ENCODE results near the gene BBS4. TPM values are rescaled to one million over a fixed set of nuclear protein-coding genes. Genes with fewer than 3 reads are reported as not detected.

Gene BBS4
- total and polyA plus RNA-seq, 9 of the 15 experiments (the other 6 are each of a cell fraction or from before 2014, with no cell fraction given), result 25.1 to 80.7 (median 38.9) TPM

GRCh38 chr15:72766025-72766424 lies 80.0 kb downstream of the BBS4 start:
- Histone ChIP-seq H3K27ac (ENCODE audit: extremely low read depth, low read depth, low read length) (no peak overlapping the region), H3K9me3 (replicated peaks; ENCODE audit: control insufficient read depth, insufficient read depth, low read depth, low read length) (no peaks in the 10 kb centered on the region), H3K4me3 (no peak overlapping the region), H3K79me2 (ENCODE audit: control insufficient read depth, insufficient read depth, low read length) (peaks cover 6% of the 10 kb centered on the region; the same call in 1 of the 3 replicates), H4K20me1 (replicated peaks; ENCODE audit: control insufficient read depth, insufficient read depth, low read length) (no peaks in the 10 kb centered on the region), H2AFZ (ENCODE audit: low read depth, low read length) (no peak overlapping the region), H3K9me1 (ENCODE audit: control insufficient read depth, insufficient read depth, low read length) (no peaks in the 10 kb centered on the region), H3K9ac (ENCODE audit: insufficient read depth in 1 of 2, low read depth in 2 of 2, low read length in 2 of 2) (no peak overlapping the region), H3K27me3 (ENCODE audit: control insufficient read depth in 2 of 2, insufficient read depth in 2 of 2, low read length in 2 of 2) (no peaks in the 10 kb centered on the region), H3K4me2 (ENCODE audit: insufficient read depth, low read length) (no peak overlapping the region), H3K4me1 (replicated peaks in 1 of 2; ENCODE audit: control insufficient read depth in 2 of 2, insufficient read depth in 2 of 2, low read length in 2 of 2) (no peaks in the 10 kb centered on the region), H3K36me3 (ENCODE audit: control insufficient read depth, insufficient read depth, low read length) (peaks cover 82% of the 10 kb centered on the region)
- DNase-seq (ENCODE audit: extremely low read depth in 1 of 4, low spot score in 3 of 4) (no peak), ATAC-seq (no peak), FAIRE-seq (no peak)
- CTCF ChIA-PET (ENCODE audit: low intra/inter-chr PET ratio), result no interaction called here
- BruUV-seq (replicated peaks), result no TSS peak
- WGBS (ENCODE audit: insufficient coverage, low coverage, missing lambda C conversion rate), result 96% methylated on average over 2 of the region's 2 CpGs
- POLR2A ChIA-PET, result interaction anchor here (1.6 kb wide), 1 partner anchor 10 kb away, joined by 5 read pairs; no protein-coding TSS in a partner anchor
- in situ Hi-C loops (cut with MboI) (no loop called here), intact Hi-C loops (cut with micrococcal nuclease) (no loop called here)
- TF ChIP-seq ZNF121 (CRISPR knock-in tag; conservative IDR thresholded peaks at IDR 0.05), result peak; percentile 62
- no peak for TF ChIP-seq SNAPC5 (CRISPR knock-in tag; IDR thresholded peaks at IDR 0.05)

- peaks cover 84% of the 10 kb centered on the region for H3K36me3 ChIP-seq (ENCODE audit: control insufficient read depth, insufficient read depth, low read length)
- no TSS peak for BruUV-seq (replicated peaks)
- in situ Hi-C loops (cut with MboI) (no loop called here), intact Hi-C loops (cut with micrococcal nuclease) (no loop called here)
- H3K79me2 ChIP-seq (ENCODE audit: control insufficient read depth, insufficient read depth, low read length), result peaks cover 6% of the 10 kb centered on the region; the same call in 1 of the 3 replicates
- H3K4me3 ChIP-seq, result no peak overlapping the region
- CTCF ChIA-PET (ENCODE audit: low intra/inter-chr PET ratio), result no interaction called here
- H2AFZ ChIP-seq (ENCODE audit: low read depth, low read length), result no peak overlapping the region
- no peaks in the 10 kb centered on the region for H3K27me3 ChIP-seq (ENCODE audit: control insufficient read depth in 2 of 2, insufficient read depth in 2 of 2, low read length in 2 of 2)
- no peak overlapping the region for H3K9ac ChIP-seq (ENCODE audit: insufficient read depth in 1 of 2, low read depth in 2 of 2, low read length in 2 of 2)
- H3K9me3 ChIP-seq (replicated peaks; ENCODE audit: control insufficient read depth, insufficient read depth, low read depth, low read length), result no peaks in the 10 kb centered on the region
- no peaks in the 10 kb centered on the region for H3K9me1 ChIP-seq (ENCODE audit: control insufficient read depth, insufficient read depth, low read length)
- peak; percentile 91 for TF ChIP-seq ZNF507 (tag; conservative IDR thresholded peaks at IDR 0.05)
- TF ChIP-seq PREB (CRISPR knock-in tag; IDR thresholded peaks at IDR 0.05), result no peak
- TF ChIP-seq TRIM28 (IDR thresholded peaks at IDR 0.05), result no peak
- TF ChIP-seq TBL1XR1 (IDR thresholded peaks at IDR 0.05; ENCODE audit: low read length in 2 of 2), result no peak
- no peak for TF ChIP-seq NCOA6 (IDR thresholded peaks at IDR 0.05)
- no peak for TF ChIP-seq ZNF695 (CRISPR knock-in tag; IDR thresholded peaks at IDR 0.05)
- TF ChIP-seq RBM17 (IDR thresholded peaks at IDR 0.05; ENCODE audit: borderline replicate concordance, low read depth, low read length), result no peak
- no peak overlapping the region for H3K4me2 ChIP-seq (ENCODE audit: insufficient read depth, low read length)
- 94% methylated on average over 2 of the region's 2 CpGs for WGBS (ENCODE audit: insufficient coverage, low coverage, missing lambda C conversion rate)
- no peaks in the 10 kb centered on the region for H3K4me1 ChIP-seq (replicated peaks in 1 of 2; ENCODE audit: control insufficient read depth in 2 of 2, insufficient read depth in 2 of 2, low read length in 2 of 2)
- FAIRE-seq (no peak), DNase-seq (ENCODE audit: extremely low read depth in 1 of 4, low spot score in 3 of 4) (no peak), ATAC-seq (no peak)
- POLR2A ChIA-PET, result no interaction called here
- H4K20me1 ChIP-seq (replicated peaks; ENCODE audit: control insufficient read depth, insufficient read depth, low read length), result no peaks in the 10 kb centered on the region
- no peak overlapping the region for H3K27ac ChIP-seq (ENCODE audit: extremely low read depth, low read depth, low read length)
Measured at GRCh38 chr15:72766780-72767179, 80.8 kb downstream of the BBS4 start.

Data from K562 (cell line).